ENCODE data around the gene CFAP58. TPM values are rescaled to one million over a fixed set of nuclear protein-coding genes. Genes with fewer than 3 reads are reported as not detected.

The CFAP58 gene
- total RNA-seq, 5 donors from 2014 or later (not counting 1 experiment from before 2014, with no cell fraction given): not detected

DNA sequence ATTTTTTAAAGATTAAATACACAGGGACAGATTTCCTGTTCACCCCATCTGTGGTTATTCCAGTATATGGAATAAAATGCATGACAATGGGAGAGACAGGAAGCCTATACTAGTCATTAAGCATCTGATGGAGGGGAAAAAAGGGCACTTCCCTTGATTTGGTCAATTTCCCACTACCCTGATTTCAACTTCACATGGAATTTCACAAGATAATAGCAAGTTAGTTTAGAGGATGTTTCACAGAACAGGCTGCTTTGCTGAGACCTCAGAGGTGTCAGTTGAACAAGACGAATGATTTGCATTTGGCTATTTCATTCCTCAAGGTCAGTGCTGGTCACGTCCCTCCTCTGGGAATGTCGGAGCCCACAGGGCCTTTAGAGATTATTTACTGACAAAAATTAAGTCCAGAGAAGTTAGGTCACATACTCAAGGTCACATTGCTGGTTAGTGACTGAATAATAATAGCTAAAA, 10.7 kb upstream of the CFAP58 start:
- H3K36me3 ChIP-seq (ENCODE audit: control insufficient read depth in 2 of 2, extremely low read depth in 1 of 2, insufficient read depth in 1 of 2, low read length in 1 of 2): no peaks in the 10 kb centered on the region
- Mint-ChIP-seq H3K27ac (no peak overlapping the region), H3K4me1 (peaks cover 24 to 31% (median 31%) of the 10 kb centered on the region in 3 donors), H3K4me3 (no peak overlapping the region), H3K27me3 (no peaks in the 10 kb centered on the region), H3K36me3 (no peaks in the 10 kb centered on the region), H3K9me3 (peaks cover 3 to 8% (median 4%) of the 10 kb centered on the region in 3 donors)
- CTCF ChIA-PET: interaction anchor here (0.6 kb wide), 3 partner anchors 23 to 59 kb away, joined by 3 to 7 read pairs (median 3); no protein-coding TSS in a partner anchor
- H3K9me3 ChIP-seq: no peaks in the 10 kb centered on the region
- POLR2A ChIA-PET: interaction anchor here in 1 of 2 donors (0.6 kb wide), 1 partner anchor 52 kb away, joined by 4 read pairs; no protein-coding TSS in a partner anchor
- H3K27ac ChIP-seq (ENCODE audit: low read length): no peak overlapping the region
- no peaks in the 10 kb centered on the region for H3K27me3 ChIP-seq (replicated peaks in 1 of 2; ENCODE audit: control insufficient read depth in 2 of 2, extremely low read depth in 1 of 2, insufficient read depth in 2 of 2, low read length in 1 of 2)
- DNase-seq (no peak), ATAC-seq (replicated peaks in 1 of 4) (no peak)
- WGBS (ENCODE audit: insufficient coverage): 88% methylated on average over 1 of the region's 3 CpGs
- no peak overlapping the region for H3K4me3 ChIP-seq (ENCODE audit: control insufficient read depth in 1 of 2, extremely low read depth in 1 of 2, low read length in 1 of 2)
- H3K4me1 ChIP-seq (ENCODE audit: control insufficient read depth in 1 of 2, extremely low read depth in 1 of 2, insufficient read depth in 2 of 2, low read length in 2 of 2): peaks cover 13 to 15% of the 10 kb centered on the region in 2 experiments

DNA sequence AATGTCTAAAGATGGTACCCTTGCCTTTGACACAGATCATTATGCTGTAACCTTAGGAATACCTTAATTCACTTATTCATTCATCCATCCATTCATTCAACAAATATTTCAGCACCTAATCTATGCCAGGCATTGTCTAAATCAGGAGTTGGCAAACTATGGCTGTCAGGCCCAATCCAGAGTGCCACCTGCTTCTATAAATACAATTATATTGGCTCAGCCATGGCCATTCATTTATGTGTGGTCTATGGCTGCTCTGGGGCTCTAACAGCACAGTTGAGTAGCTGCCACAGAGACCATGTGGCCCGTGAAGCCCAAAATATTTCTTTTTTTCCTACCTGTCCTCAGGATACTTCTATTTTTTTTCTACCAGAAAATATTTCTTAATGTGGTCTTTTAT, 9.4 kb upstream of the CFAP58 start:
- ATAC-seq (replicated peaks in 1 of 4) (no peak), DNase-seq (no peak)
- WGBS (ENCODE audit: insufficient coverage): no CpG with 5 or more reads among the region's 1 CpG
- no peaks in the 10 kb centered on the region for H3K36me3 ChIP-seq (ENCODE audit: control insufficient read depth in 2 of 2, extremely low read depth in 1 of 2, insufficient read depth in 1 of 2, low read length in 1 of 2)
- Mint-ChIP-seq H3K27me3 (no peaks in the 10 kb centered on the region), H3K9me3 (peaks cover 3 to 8% (median 4%) of the 10 kb centered on the region in 3 donors), H3K27ac (no peak overlapping the region), H3K36me3 (no peaks in the 10 kb centered on the region), H3K4me3 (no peak overlapping the region), H3K4me1 (peaks cover 19 to 26% (median 25%) of the 10 kb centered on the region in 3 donors)
- no peaks in the 10 kb centered on the region for H3K27me3 ChIP-seq (replicated peaks in 1 of 2; ENCODE audit: control insufficient read depth in 2 of 2, extremely low read depth in 1 of 2, insufficient read depth in 2 of 2, low read length in 1 of 2)
- H3K9me3 ChIP-seq: no peaks in the 10 kb centered on the region
- CTCF ChIA-PET: interaction anchor here in 1 of 2 donors (3.0 kb wide), 1 partner anchor 53 kb away, joined by 12 read pairs; no protein-coding TSS in a partner anchor
- POLR2A ChIA-PET: no interaction called here
- no peak overlapping the region for H3K27ac ChIP-seq (ENCODE audit: low read length)
- no peak overlapping the region for H3K4me3 ChIP-seq (ENCODE audit: control insufficient read depth in 1 of 2, extremely low read depth in 1 of 2, low read length in 1 of 2)
- H3K4me1 ChIP-seq (ENCODE audit: control insufficient read depth in 1 of 2, extremely low read depth in 1 of 2, insufficient read depth in 2 of 2, low read length in 2 of 2): peaks cover 11% of the 10 kb centered on the region in 2 experiments

DNA sequence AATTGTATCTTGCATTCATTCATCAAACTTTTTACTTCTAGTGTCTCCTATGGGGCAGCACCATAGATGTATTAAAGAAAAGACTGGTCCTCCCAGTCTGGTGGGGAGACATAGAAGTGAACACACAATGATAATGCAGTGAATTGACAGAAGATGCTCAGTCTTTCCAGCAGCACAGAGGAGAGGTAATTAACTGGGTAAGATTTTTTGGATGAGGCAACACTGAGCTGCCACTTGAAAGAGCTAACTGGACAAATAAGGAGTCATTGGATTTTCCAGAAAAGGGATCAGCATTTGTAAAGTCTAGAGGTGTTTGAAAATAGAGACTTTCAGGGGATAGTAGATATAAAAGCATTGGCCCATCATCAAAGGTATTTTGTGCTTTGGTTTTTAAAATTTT, 8.1 kb upstream of the CFAP58 start:
- Mint-ChIP-seq H3K27me3 (no peaks in the 10 kb centered on the region), H3K4me3 (peak overlapping the region in 1 of 3 donors; percentile 44), H3K4me1 (peaks cover 13 to 16% (median 14%) of the 10 kb centered on the region in 3 donors), H3K27ac (peak overlapping the region in 1 of 2 donors; percentile 82), H3K9me3 (peaks cover 3 to 8% (median 4%) of the 10 kb centered on the region in 3 donors), H3K36me3 (no peaks in the 10 kb centered on the region)
- Histone ChIP-seq H3K36me3 (ENCODE audit: control insufficient read depth in 2 of 2, extremely low read depth in 1 of 2, insufficient read depth in 1 of 2, low read length in 1 of 2) (no peaks in the 10 kb centered on the region), H3K27me3 (replicated peaks in 1 of 2; ENCODE audit: control insufficient read depth in 2 of 2, extremely low read depth in 1 of 2, insufficient read depth in 2 of 2, low read length in 1 of 2) (no peaks in the 10 kb centered on the region), H3K4me3 (ENCODE audit: control insufficient read depth in 1 of 2, extremely low read depth in 1 of 2, low read length in 1 of 2) (no peak overlapping the region), H3K27ac (ENCODE audit: low read length) (no peak overlapping the region), H3K4me1 (ENCODE audit: control insufficient read depth in 1 of 2, extremely low read depth in 1 of 2, insufficient read depth in 2 of 2, low read length in 2 of 2) (peaks cover 12% of the 10 kb centered on the region in 2 experiments), H3K9me3 (no peaks in the 10 kb centered on the region)
- no peak for ATAC-seq (replicated peaks in 1 of 4)
- ChIA-PET POLR2A (interaction anchor here in 1 of 2 donors (1.0 kb wide), 1 partner anchor 38 kb away, joined by 3 read pairs; no protein-coding TSS in a partner anchor), CTCF (interaction anchor here (0.5 to 3.0 kb wide), 7 partner anchors 39 to 447 kb away, joined by 3 to 12 read pairs (median 4); no protein-coding TSS in a partner anchor)
- no peak for DNase-seq

DNA sequence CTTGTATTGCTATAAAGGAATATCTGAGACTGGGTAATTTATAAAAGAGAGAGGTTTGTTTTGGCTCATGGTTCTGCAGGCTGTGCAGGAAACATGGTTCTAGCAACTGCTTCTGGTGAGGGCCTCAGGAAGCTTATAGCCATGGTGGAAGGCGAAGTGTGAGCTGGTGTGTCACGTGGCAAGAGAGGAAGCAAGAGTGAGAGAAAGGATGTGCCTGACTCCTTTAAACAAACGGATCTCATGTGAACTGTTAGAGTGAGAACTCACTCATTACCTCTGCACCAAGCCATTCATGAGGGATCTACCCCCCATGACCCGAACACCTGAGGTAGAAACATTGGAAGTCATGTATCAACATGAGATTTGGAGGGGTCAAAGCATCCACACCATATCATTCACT, 7.7 kb upstream of the CFAP58 start:
- ChIA-PET POLR2A (interaction anchor here (0.6 to 1.0 kb wide), 3 partner anchors 9 to 38 kb away, joined by 3 to 7 read pairs (median 5); no protein-coding TSS in a partner anchor), CTCF (interaction anchor here (0.5 to 3.0 kb wide), 13 partner anchors 24 to 570 kb away, joined by 3 to 12 read pairs (median 3); no protein-coding TSS in a partner anchor)
- Mint-ChIP-seq H3K36me3 (no peaks in the 10 kb centered on the region), H3K4me1 (peaks cover 13 to 16% (median 14%) of the 10 kb centered on the region in 3 donors), H3K4me3 (peak overlapping the region in 1 of 3 donors; percentile 44), H3K9me3 (peaks cover 3 to 8% (median 4%) of the 10 kb centered on the region in 3 donors), H3K27me3 (no peaks in the 10 kb centered on the region), H3K27ac (peak overlapping the region; percentile 82 to 85)
- H3K9me3 ChIP-seq: no peaks in the 10 kb centered on the region
- DNase-seq (peak in 2 of 35 experiments; percentile 27 to 36), ATAC-seq (replicated peaks in 1 of 4) (peak; percentile 36 to 72 (median 58))
- H3K27ac ChIP-seq (ENCODE audit: low read length): peak overlapping the region; percentile 3
- H3K4me1 ChIP-seq (ENCODE audit: control insufficient read depth in 1 of 2, extremely low read depth in 1 of 2, insufficient read depth in 2 of 2, low read length in 2 of 2): peaks cover 12% of the 10 kb centered on the region in 2 experiments
- H3K27me3 ChIP-seq (replicated peaks in 1 of 2; ENCODE audit: control insufficient read depth in 2 of 2, extremely low read depth in 1 of 2, insufficient read depth in 2 of 2, low read length in 1 of 2): no peaks in the 10 kb centered on the region
- H3K36me3 ChIP-seq (ENCODE audit: control insufficient read depth in 2 of 2, extremely low read depth in 1 of 2, insufficient read depth in 1 of 2, low read length in 1 of 2): no peaks in the 10 kb centered on the region
- H3K4me3 ChIP-seq (ENCODE audit: control insufficient read depth in 1 of 2, extremely low read depth in 1 of 2, low read length in 1 of 2): no peak overlapping the region
- no CpG with 5 or more reads among the region's 4 CpGs for WGBS (ENCODE audit: insufficient coverage)

DNA sequence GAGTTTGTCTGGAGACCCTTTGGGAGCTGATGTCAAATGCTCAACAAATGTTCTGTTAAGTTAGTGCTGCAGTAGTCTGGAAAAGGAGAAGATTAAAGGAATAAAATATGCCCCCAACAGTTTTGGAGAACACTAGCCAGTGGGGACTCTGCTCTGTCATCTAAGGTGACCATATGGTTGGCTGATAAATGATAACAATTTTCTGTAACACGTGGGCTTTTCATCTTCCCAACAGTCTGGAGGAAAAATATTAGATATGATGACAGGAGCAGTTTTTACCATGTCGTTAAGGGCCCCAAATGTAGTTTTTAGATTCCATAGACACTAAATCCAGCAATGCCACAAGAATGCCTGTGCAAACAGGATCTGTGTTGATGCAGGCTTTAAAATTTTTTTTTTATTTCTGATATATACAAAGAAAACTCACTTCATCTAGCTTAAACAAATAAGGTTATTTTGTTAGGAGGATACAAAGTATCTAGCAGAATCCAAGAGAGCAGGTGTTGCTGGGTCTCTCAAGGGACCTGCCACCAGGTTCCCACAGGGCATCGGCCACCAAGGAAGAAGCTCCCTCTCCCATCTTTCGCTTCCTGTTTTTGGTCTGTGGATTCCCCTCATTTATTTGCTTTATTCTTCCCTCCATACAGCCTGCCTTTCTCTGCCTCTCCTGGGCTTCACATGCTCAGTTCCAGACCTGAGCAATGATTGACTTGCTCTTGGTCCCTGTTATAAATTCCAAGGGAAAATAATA, 6.2 kb upstream of the CFAP58 start:
- POLR2A ChIA-PET: interaction anchor here in 1 of 2 donors (1.0 kb wide), 1 partner anchor 55 kb away, joined by 3 read pairs; no protein-coding TSS in a partner anchor
- no peak overlapping the region for H3K4me3 Mint-ChIP-seq
- peaks cover 3 to 8% (median 4%) of the 10 kb centered on the region in 3 donors for H3K9me3 Mint-ChIP-seq

DNA sequence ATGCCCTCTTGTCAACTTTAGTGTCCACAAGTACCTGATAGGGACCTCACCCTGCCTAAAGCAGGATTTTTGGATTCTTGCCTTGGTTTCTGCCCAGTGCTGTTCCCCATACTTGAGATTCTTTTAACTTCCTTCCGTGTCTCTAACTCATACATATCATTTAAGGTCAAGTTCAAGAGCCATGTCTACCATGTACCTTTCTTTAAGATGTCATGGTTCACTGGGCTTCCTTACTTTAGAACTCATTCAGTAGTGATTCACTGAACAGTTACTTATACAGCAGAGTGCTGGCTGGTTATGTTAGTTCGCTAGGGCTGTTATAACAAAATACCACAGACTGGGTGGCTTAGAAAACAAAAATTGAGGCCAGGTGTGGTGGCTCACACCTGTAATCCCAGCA, 5.0 kb upstream of the CFAP58 start:
- no peak overlapping the region for H3K27ac ChIP-seq (ENCODE audit: low read length)
- no peaks in the 10 kb centered on the region for H3K27me3 ChIP-seq (replicated peaks in 1 of 2; ENCODE audit: control insufficient read depth in 2 of 2, extremely low read depth in 1 of 2, insufficient read depth in 2 of 2, low read length in 1 of 2)
- WGBS (ENCODE audit: insufficient coverage): 86% methylated on average over 1 of the region's 2 CpGs
- H3K27me3 Mint-ChIP-seq: no peaks in the 10 kb centered on the region
- H3K4me3 Mint-ChIP-seq: no peak overlapping the region
- peaks cover 13 to 22% (median 14%) of the 10 kb centered on the region in 3 donors for H3K4me1 Mint-ChIP-seq
- H3K4me1 ChIP-seq (ENCODE audit: control insufficient read depth in 1 of 2, extremely low read depth in 1 of 2, insufficient read depth in 2 of 2, low read length in 2 of 2): peaks cover 12 to 26% of the 10 kb centered on the region in 2 experiments
- POLR2A ChIA-PET: no interaction called here
- no peaks in the 10 kb centered on the region for H3K36me3 ChIP-seq (ENCODE audit: control insufficient read depth in 2 of 2, extremely low read depth in 1 of 2, insufficient read depth in 1 of 2, low read length in 1 of 2)
- no peak for ATAC-seq (replicated peaks in 1 of 4)
- H3K27ac Mint-ChIP-seq: no peak overlapping the region
- DNase-seq: no peak
- H3K9me3 ChIP-seq: no peaks in the 10 kb centered on the region
- CTCF ChIA-PET: interaction anchor here (1.2 to 4.8 kb wide), 3 partner anchors 42 to 45 kb away, joined by 3 to 89 read pairs (median 39); no protein-coding TSS in a partner anchor
- H3K9me3 Mint-ChIP-seq: peaks cover 3 to 8% (median 4%) of the 10 kb centered on the region in 3 donors
- no peak overlapping the region for H3K4me3 ChIP-seq (ENCODE audit: control insufficient read depth in 1 of 2, extremely low read depth in 1 of 2, low read length in 1 of 2)
- H3K36me3 Mint-ChIP-seq: no peaks in the 10 kb centered on the region

More for the DNA sequence above, 6.2 kb upstream of the CFAP58 start:
- no peak for DNase-seq
- H3K27ac Mint-ChIP-seq: peak overlapping the region in 1 of 2 donors; percentile 25
- no peaks in the 10 kb centered on the region for H3K27me3 Mint-ChIP-seq
- no peaks in the 10 kb centered on the region for H3K36me3 ChIP-seq (ENCODE audit: control insufficient read depth in 2 of 2, extremely low read depth in 1 of 2, insufficient read depth in 1 of 2, low read length in 1 of 2)
- 90% methylated on average over 3 of the region's 4 CpGs for WGBS (ENCODE audit: insufficient coverage)
- H3K4me1 ChIP-seq (ENCODE audit: control insufficient read depth in 1 of 2, extremely low read depth in 1 of 2, insufficient read depth in 2 of 2, low read length in 2 of 2): peaks cover 12 to 16% of the 10 kb centered on the region in 2 experiments
- peaks cover 13 to 22% (median 14%) of the 10 kb centered on the region in 3 donors for H3K4me1 Mint-ChIP-seq
- no peaks in the 10 kb centered on the region for H3K36me3 Mint-ChIP-seq
- no peak for ATAC-seq (replicated peaks in 1 of 4)
- no peak overlapping the region for H3K4me3 ChIP-seq (ENCODE audit: control insufficient read depth in 1 of 2, extremely low read depth in 1 of 2, low read length in 1 of 2)
- CTCF ChIA-PET: interaction anchor here (1.1 to 4.8 kb wide), 9 partner anchors 9 to 56 kb away, joined by 3 to 39 read pairs (median 9); no protein-coding TSS in a partner anchor
- H3K27ac ChIP-seq (ENCODE audit: low read length): no peak overlapping the region
- no peaks in the 10 kb centered on the region for H3K9me3 ChIP-seq
- no peaks in the 10 kb centered on the region for H3K27me3 ChIP-seq (replicated peaks in 1 of 2; ENCODE audit: control insufficient read depth in 2 of 2, extremely low read depth in 1 of 2, insufficient read depth in 2 of 2, low read length in 1 of 2)

All from T-cell (primary cell).